IMR-90 (cell line): ENCODE results near the gene ETV7.

Experiments used
- CTCF ChIP-seq: conservative IDR thresholded peaks from 2 replicates; pipeline ENCODE4 v1.5.1; 2012; ENCODE audit warnings: mild to moderate bottlenecking, low read depth, low read length, improper control_type of control experiment
- MXI1 ChIP-seq: IDR thresholded peaks from 2 replicates; pipeline ENCODE4 v1.6.1; 2012; ENCODE audit warnings: low read depth, mild to moderate bottlenecking, low read length, moderate library complexity, borderline replicate concordance
- POLR2A ChIP-seq: IDR thresholded peaks from 2 replicates; pipeline ENCODE4 v1.6.1; 2012; ENCODE audit warnings: mild to moderate bottlenecking, low read depth, low read length
- RFX5 ChIP-seq: IDR thresholded peaks from 2 replicates; pipeline ENCODE4 v1.8.0; 2012; ENCODE audit warnings: low read depth, mild to moderate bottlenecking, low read length, moderate library complexity
- TF ChIP-seq, protein P1 (sequence below): fragments of 150-350 bp; IDR thresholded peaks from 2 replicates; pipeline ENCODE4 v1.6.1; 2017; ENCODE audit warnings: mild to moderate bottlenecking, antibody characterized with exemption, low read length, low read depth

GRCh38 chr6:36370638-36371037 is 16.8 kb downstream of the ETV7 start:
- TF ChIP-seq RFX5, result no peak
- no peak for TF ChIP-seq CTCF
- no peak for TF ChIP-seq POLR2A
- no peak for TF ChIP-seq MXI1
- TF ChIP-seq, protein P1, sequence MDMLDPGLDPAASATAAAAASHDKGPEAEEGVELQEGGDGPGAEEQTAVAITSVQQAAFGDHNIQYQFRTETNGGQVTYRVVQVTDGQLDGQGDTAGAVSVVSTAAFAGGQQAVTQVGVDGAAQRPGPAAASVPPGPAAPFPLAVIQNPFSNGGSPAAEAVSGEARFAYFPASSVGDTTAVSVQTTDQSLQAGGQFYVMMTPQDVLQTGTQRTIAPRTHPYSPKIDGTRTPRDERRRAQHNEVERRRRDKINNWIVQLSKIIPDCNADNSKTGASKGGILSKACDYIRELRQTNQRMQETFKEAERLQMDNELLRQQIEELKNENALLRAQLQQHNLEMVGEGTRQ, result no peak
